ENCODE data around the gene DPP3.

DNA sequence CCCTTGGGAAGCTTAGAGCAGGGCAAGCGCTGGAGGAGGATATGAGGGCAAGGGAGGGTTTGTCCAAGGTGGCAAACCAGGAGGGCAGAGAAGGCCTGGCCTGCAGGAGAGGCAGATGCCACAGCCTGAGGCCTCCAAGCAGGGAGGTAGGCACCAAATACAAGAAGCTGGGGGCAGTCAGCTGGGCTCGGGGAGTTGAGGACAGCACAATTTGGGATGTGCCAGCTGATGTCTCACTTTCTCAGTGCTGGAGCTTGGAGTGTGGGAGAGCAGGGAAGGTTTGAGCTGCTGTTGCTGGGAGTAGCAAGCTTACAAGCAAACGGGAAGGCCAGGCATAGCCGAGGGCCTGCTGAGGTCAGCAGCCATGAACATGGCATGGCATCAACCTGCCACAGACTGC lies 61.7 kb downstream of the DPP3 start:
- TF ChIP-seq ZNF660 (tag by site-specific recombination; IDR thresholded peaks at IDR 0.05): no peak
- TF ChIP-seq, protein P1, sequence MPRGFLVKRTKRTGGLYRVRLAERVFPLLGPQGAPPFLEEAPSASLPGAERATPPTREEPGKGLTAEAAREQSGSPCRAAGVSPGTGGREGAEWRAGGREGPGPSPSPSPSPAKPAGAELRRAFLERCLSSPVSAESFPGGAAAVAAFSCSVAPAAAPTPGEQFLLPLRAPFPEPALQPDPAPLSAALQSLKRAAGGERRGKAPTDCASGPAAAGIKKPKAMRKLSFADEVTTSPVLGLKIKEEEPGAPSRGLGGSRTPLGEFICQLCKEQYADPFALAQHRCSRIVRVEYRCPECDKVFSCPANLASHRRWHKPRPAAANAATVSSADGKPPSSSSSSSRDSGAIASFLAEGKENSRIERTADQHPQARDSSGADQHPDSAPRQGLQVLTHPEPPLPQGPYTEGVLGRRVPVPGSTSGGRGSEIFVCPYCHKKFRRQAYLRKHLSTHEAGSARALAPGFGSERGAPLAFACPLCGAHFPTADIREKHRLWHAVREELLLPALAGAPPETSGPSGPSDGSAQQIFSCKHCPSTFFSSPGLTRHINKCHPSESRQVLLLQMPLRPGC (tag by site-specific recombination; IDR thresholded peaks at IDR 0.05): no peak
- TF ChIP-seq, protein P2, sequence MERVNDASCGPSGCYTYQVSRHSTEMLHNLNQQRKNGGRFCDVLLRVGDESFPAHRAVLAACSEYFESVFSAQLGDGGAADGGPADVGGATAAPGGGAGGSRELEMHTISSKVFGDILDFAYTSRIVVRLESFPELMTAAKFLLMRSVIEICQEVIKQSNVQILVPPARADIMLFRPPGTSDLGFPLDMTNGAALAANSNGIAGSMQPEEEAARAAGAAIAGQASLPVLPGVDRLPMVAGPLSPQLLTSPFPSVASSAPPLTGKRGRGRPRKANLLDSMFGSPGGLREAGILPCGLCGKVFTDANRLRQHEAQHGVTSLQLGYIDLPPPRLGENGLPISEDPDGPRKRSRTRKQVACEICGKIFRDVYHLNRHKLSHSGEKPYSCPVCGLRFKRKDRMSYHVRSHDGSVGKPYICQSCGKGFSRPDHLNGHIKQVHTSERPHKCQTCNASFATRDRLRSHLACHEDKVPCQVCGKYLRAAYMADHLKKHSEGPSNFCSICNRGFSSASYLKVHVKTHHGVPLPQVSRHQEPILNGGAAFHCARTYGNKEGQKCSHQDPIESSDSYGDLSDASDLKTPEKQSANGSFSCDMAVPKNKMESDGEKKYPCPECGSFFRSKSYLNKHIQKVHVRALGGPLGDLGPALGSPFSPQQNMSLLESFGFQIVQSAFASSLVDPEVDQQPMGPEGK (tag by site-specific recombination; IDR thresholded peaks at IDR 0.05): no peak
